ENCODE results near the gene FCRL6. TPM values are rescaled to one million over a fixed set of nuclear protein-coding genes. Genes with fewer than 3 reads are reported as not detected.

The FCRL6 gene
- total RNA-seq, 4 donors from 2014 or later = 0.17 to 0.80 (median 0.42) TPM; not detected in 1

DNA sequence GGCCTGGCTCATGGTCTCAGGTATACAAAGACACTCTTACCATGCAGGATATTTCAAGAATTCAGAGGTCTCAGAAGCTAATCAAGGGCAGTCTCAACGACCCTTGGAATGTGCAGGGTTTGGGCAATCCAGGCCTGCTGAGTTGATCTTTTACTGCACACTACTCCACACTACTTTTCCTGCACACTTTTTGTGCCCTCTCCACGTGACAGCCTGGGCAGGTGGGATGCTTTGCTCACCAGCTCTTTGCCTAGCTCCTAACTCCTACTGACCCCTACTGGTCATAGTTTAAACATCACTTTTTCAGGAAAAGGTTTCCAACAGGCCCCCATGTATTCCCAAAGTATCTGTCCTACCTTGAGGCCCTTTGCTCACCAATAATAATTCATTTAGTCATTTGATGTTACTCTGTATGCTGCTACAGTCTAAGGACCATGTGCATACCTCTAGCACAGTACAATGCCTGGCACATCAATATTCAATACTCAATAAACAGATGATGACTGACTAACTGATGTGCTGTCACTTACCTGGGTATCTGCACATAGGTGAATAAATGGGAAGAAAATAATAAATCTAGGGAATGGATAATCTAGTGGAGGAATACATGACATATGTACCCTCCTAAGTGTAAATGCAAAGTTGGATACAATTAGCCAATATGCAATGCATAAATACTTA lies 11.8 kb upstream of the FCRL6 start:
- WGBS, 2 donors = 27 to 54% methylated on average over 2 of the region's 2 CpGs
- TF ChIP-seq POLR2A (IDR thresholded peaks at IDR 0.05) = no peak
- TF ChIP-seq, protein P1, sequence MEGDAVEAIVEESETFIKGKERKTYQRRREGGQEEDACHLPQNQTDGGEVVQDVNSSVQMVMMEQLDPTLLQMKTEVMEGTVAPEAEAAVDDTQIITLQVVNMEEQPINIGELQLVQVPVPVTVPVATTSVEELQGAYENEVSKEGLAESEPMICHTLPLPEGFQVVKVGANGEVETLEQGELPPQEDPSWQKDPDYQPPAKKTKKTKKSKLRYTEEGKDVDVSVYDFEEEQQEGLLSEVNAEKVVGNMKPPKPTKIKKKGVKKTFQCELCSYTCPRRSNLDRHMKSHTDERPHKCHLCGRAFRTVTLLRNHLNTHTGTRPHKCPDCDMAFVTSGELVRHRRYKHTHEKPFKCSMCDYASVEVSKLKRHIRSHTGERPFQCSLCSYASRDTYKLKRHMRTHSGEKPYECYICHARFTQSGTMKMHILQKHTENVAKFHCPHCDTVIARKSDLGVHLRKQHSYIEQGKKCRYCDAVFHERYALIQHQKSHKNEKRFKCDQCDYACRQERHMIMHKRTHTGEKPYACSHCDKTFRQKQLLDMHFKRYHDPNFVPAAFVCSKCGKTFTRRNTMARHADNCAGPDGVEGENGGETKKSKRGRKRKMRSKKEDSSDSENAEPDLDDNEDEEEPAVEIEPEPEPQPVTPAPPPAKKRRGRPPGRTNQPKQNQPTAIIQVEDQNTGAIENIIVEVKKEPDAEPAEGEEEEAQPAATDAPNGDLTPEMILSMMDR (IDR thresholded peaks at IDR 0.05) = no peak
- no peak for DNase-seq (ENCODE audit: low spot score in 2 of 2)
- H3K4me3 ChIP-seq (ENCODE audit: low read depth, poor library complexity, severe bottlenecking) = no peak overlapping the region
- intact Hi-C loops (cut with DNase I; ENCODE audit: low total_unique reads) = no loop called here

DNA sequence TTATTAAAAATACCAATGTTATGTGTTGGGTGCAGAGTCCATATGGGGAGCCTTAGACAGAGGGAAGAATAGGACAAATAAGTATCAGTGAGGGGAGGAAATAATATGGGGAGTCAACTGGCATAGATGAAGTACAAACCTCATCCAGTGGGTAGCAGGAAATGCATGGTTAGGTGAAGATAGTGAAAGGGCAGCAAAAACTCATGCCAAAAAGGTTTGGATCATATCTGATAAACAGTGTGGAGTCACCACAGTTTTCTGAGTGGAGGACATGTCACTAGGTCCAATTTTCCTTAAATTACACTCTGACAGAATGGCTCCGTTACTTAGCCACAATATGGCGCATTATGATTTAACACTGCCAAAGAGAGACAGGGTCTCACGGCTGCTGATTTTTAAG lies 11.1 kb upstream of the FCRL6 start:
- intact Hi-C loops (cut with DNase I; ENCODE audit: low total_unique reads) = no loop called here
- no peak for TF ChIP-seq POLR2A (IDR thresholded peaks at IDR 0.05)
- TF ChIP-seq, protein P1 (IDR thresholded peaks at IDR 0.05) = no peak
- H3K4me3 ChIP-seq (ENCODE audit: low read depth, poor library complexity, severe bottlenecking) = no peak overlapping the region
- DNase-seq (ENCODE audit: low spot score in 2 of 2) = no peak
- 55 to 63% methylated on average over 3 of the region's 3 CpGs for WGBS, 2 donors

DNA sequence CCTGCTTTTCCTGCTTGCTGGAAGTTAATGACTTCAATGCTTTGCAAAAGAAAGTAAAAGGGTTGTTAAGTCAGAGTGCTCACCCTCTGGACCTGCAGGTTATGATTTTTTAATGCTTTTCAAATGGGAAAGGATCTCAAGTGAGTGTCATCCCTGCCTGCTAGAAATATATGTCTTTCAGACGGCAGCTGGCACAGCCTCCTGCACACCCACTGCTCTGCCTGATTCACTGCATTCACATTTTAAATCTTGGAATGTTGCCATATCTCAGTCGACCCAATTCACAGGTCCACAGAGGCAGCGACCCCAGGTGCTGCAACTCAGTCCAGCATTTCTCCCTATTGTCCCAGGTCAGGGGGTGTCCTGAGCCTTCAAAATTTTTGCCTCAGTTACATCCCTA lies 10.7 kb upstream of the FCRL6 start:
- 14 to 19% methylated on average over 3 of the region's 3 CpGs for WGBS, 2 donors
- intact Hi-C loops (cut with DNase I; ENCODE audit: low total_unique reads) = no loop called here
- peak in 1 of 2 donors; percentile 37 for DNase-seq (ENCODE audit: low spot score in 2 of 2)
- no peak overlapping the region for H3K4me3 ChIP-seq (ENCODE audit: low read depth, poor library complexity, severe bottlenecking)
- no peak for TF ChIP-seq POLR2A (IDR thresholded peaks at IDR 0.05)
- TF ChIP-seq, protein P1 (IDR thresholded peaks at IDR 0.05) = no peak

DNA sequence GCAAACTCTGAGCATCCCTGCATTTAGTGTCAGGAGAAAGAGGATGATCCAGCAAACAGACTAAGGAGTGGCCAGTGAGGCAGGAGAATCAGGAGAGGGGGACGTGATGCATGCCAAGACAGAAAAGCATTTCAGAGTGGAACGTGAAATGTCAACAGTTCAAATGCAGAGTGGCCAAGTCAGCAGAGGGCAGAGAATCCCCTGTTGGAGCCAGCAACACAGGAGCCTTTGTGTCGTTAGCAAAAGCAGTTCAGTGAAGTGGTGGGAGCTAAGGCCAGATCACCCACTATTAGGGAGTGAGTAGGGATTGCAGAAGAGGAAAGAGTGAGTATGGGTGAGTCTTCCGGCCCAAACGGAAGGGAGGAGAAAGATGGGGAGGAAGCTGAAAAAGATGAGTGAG lies 6.6 kb upstream of the FCRL6 start:
- WGBS, 2 donors = 58 to 64% methylated on average over 5 of the region's 5 CpGs
- intact Hi-C loops (cut with DNase I; ENCODE audit: low total_unique reads) = no loop called here
- peak in 1 of 2 donors; percentile 40 for DNase-seq (ENCODE audit: low spot score in 2 of 2)
- no peak for TF ChIP-seq POLR2A (IDR thresholded peaks at IDR 0.05)
- TF ChIP-seq, protein P1 (IDR thresholded peaks at IDR 0.05) = no peak
- no peak overlapping the region for H3K4me3 ChIP-seq (ENCODE audit: low read depth, poor library complexity, severe bottlenecking)

DNA sequence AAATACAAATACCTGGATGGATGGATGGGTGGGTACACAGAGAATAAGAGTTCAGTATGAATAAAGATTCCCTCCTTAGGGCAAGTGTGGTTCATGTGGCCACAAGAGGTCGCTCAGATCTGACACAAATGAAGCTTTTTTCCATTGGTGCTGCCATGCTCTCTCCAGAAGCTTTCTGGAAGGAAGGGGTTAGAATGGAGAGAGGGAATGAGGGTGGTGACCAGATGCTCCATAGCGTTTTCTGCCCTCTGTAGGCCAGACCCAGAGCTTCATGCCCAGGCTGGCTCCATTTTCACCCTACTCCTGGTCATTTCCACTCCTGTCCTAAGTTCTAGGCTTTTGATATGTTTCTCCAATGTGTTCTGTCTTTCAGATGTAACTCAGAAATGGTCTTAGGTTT lies 3.3 kb upstream of the FCRL6 start:
- no peak overlapping the region for H3K4me3 ChIP-seq (ENCODE audit: low read depth, poor library complexity, severe bottlenecking)
- WGBS, 2 donors = 2% methylated on average over 2 of the region's 2 CpGs
- intact Hi-C loops (cut with DNase I; ENCODE audit: low total_unique reads) = loop anchor here (2.0 kb wide), 1 partner anchor 92 kb away; no protein-coding TSS in a partner anchor
- peak in 1 of 2 donors; percentile 60 for DNase-seq (ENCODE audit: low spot score in 2 of 2)
- TF ChIP-seq, protein P1 (IDR thresholded peaks at IDR 0.05) = no peak
